DOHH2 (cell line): ENCODE data around the gene RAVER1.
"Not testable (repeated sequence)": the region's sequence is repeated elsewhere in the genome, so short reads cannot be mapped to it uniquely, and the experiment has no call there.

Experiments used
- H3F3A ChIP-seq: fragments of 200-600 bp; sonication (generic), shearing (Covaris generic); 2 replicates; pipeline ENCODE4 v1.6.0; 2016; ENCODE audit warnings: antibody characterized with exemption, mild to moderate bottlenecking; ENCODE audit not compliant: control insufficient read depth, insufficient read depth
- H3K27ac ChIP-seq: fragments of 200-600 bp; sonication (generic); 2 replicates; pipeline ENCODE4 v1.5.1; 2014; ENCODE audit warnings: low read depth, mild to moderate bottlenecking, low read length, moderate library complexity
- H3K27me3 ChIP-seq: fragments of 200-600 bp; sonication (generic); 2 replicates; pipeline ENCODE4 v1.6.1; 2014; ENCODE audit warnings: mild to moderate bottlenecking, low read length, mixed read lengths; ENCODE audit not compliant: control insufficient read depth
- H3K36me3 ChIP-seq: fragments of 200-600 bp; sonication (generic); 2 replicates; pipeline ENCODE4 v1.6.1; 2014; ENCODE audit warnings: mild to moderate bottlenecking, low read length, moderate library complexity, mixed read lengths; ENCODE audit not compliant: control insufficient read depth
- H3K4me1 ChIP-seq: fragments of 200-600 bp; sonication (generic); 2 replicates; pipeline ENCODE4 v1.6.1; 2014; ENCODE audit warnings: mild to moderate bottlenecking, low read length, mixed read lengths; ENCODE audit not compliant: control insufficient read depth
- H3K4me2 ChIP-seq: fragments of 200-600 bp; sonication (generic); 2 replicates; pipeline ENCODE4 v1.6.0; 2014; ENCODE audit warnings: mild to moderate bottlenecking, low read length, moderate library complexity
- H3K4me3 ChIP-seq: fragments of 200-600 bp; sonication (generic); 2 replicates; pipeline ENCODE4 v1.5.1; 2014; ENCODE audit warnings: mild to moderate bottlenecking, low read length, mixed read lengths
- H3K79me2 ChIP-seq: fragments of 200-600 bp; sonication (generic); 2 replicates; pipeline ENCODE4 v1.6.1; 2014; ENCODE audit warnings: mild to moderate bottlenecking, low read length, mixed read lengths; ENCODE audit not compliant: control insufficient read depth
- H3K9me2 ChIP-seq: fragments of 200-600 bp; sonication (generic); replicated peaks from 2 replicates; pipeline ENCODE4 v1.6.1; 2014; ENCODE audit warnings: mild to moderate bottlenecking, low read length, mixed read lengths; ENCODE audit not compliant: control insufficient read depth
- H3K9me3 ChIP-seq: fragments of 200-600 bp; sonication (generic); 2 replicates; pipeline ENCODE4 v1.6.1; 2014; ENCODE audit warnings: antibody characterized with exemption, low read length, mixed read lengths; ENCODE audit not compliant: control insufficient read depth, insufficient read depth
- H4K20me1 ChIP-seq: fragments of 200-600 bp; sonication (generic); 2 replicates; pipeline ENCODE4 v1.6.0; 2014; ENCODE audit warnings: low read depth, mild to moderate bottlenecking, antibody characterized with exemption, low read length, moderate library complexity; ENCODE audit not compliant: control insufficient read depth, insufficient read depth
- EZH2phosphoT487 ChIP-seq: fragments of 200-600 bp; sonication (generic); IDR thresholded peaks from 2 replicates; pipeline ENCODE4 v1.6.1; 2017; ENCODE audit warnings: borderline replicate concordance, mild to moderate bottlenecking, antibody characterized with exemption, low read length, moderate library complexity, mixed read lengths
- TF ChIP-seq, protein P1 (sequence below): fragments of 200-600 bp; sonication (generic); IDR thresholded peaks from one replicate; pipeline ENCODE4 v1.5.1; 2014; ENCODE audit warnings: antibody characterized with exemption, mild to moderate bottlenecking, low read depth, low read length; ENCODE audit not compliant: poor library complexity, severe bottlenecking

RAVER1 gene

GRCh38 chr19:10284960-10285278, 48.4 kb downstream of the RAVER1 start:
- H3K4me1 ChIP-seq = peaks cover 55% of the 10 kb centered on the region
- no peak overlapping the region for H3K27ac ChIP-seq
- TF ChIP-seq, protein P1, sequence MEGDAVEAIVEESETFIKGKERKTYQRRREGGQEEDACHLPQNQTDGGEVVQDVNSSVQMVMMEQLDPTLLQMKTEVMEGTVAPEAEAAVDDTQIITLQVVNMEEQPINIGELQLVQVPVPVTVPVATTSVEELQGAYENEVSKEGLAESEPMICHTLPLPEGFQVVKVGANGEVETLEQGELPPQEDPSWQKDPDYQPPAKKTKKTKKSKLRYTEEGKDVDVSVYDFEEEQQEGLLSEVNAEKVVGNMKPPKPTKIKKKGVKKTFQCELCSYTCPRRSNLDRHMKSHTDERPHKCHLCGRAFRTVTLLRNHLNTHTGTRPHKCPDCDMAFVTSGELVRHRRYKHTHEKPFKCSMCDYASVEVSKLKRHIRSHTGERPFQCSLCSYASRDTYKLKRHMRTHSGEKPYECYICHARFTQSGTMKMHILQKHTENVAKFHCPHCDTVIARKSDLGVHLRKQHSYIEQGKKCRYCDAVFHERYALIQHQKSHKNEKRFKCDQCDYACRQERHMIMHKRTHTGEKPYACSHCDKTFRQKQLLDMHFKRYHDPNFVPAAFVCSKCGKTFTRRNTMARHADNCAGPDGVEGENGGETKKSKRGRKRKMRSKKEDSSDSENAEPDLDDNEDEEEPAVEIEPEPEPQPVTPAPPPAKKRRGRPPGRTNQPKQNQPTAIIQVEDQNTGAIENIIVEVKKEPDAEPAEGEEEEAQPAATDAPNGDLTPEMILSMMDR = no peak
- no peak for TF ChIP-seq EZH2phosphoT487
- H3F3A ChIP-seq = peaks cover 15% of the 10 kb centered on the region
- H3K9me2 ChIP-seq = no peaks in the 10 kb centered on the region
- peaks cover 5% of the 10 kb centered on the region for H3K27me3 ChIP-seq
- no peaks in the 10 kb centered on the region for H3K9me3 ChIP-seq
- peaks cover 5% of the 10 kb centered on the region for H3K79me2 ChIP-seq
- H3K4me3 ChIP-seq = no peak overlapping the region
- H4K20me1 ChIP-seq = no peaks in the 10 kb centered on the region
- peaks cover 48% of the 10 kb centered on the region for H3K36me3 ChIP-seq
- H3K4me2 ChIP-seq = no peak overlapping the region

- no peak for TF ChIP-seq EZH2phosphoT487
- TF ChIP-seq, protein P1 = no peak
- Histone ChIP-seq H3K79me2 (peaks cover 7% of the 10 kb centered on the region), H3K27me3 (no peaks in the 10 kb centered on the region; the same call in 1 of the 2 replicates), H3K27ac (no peak overlapping the region), H3K4me2 (no peak overlapping the region), H3K36me3 (peaks cover 54% of the 10 kb centered on the region), H4K20me1 (no peaks in the 10 kb centered on the region), H3K4me3 (no peak overlapping the region), H3K9me2 (no peaks in the 10 kb centered on the region), H3K9me3 (no peaks in the 10 kb centered on the region), H3K4me1 (peaks cover 51% of the 10 kb centered on the region), H3F3A (peaks cover 15% of the 10 kb centered on the region)
These were observed 49.0 kb downstream of the RAVER1 start for GRCh38 chr19:10284065-10284959.

GRCh38 chr19:10283301-10284064, 49.8 kb downstream of the RAVER1 start:
- TF ChIP-seq, protein P1 = no peak
- TF ChIP-seq EZH2phosphoT487 = no peak
- Histone ChIP-seq H3K4me3 (no peak overlapping the region), H3K4me1 (peaks cover 43% of the 10 kb centered on the region), H3K27me3 (no peaks in the 10 kb centered on the region), H3F3A (peaks cover 15% of the 10 kb centered on the region), H3K27ac (no peak overlapping the region), H4K20me1 (no peaks in the 10 kb centered on the region), H3K36me3 (peaks cover 62% of the 10 kb centered on the region), H3K4me2 (no peak overlapping the region), H3K79me2 (peaks cover 14% of the 10 kb centered on the region), H3K9me3 (no peaks in the 10 kb centered on the region), H3K9me2 (no peaks in the 10 kb centered on the region)

DNA sequence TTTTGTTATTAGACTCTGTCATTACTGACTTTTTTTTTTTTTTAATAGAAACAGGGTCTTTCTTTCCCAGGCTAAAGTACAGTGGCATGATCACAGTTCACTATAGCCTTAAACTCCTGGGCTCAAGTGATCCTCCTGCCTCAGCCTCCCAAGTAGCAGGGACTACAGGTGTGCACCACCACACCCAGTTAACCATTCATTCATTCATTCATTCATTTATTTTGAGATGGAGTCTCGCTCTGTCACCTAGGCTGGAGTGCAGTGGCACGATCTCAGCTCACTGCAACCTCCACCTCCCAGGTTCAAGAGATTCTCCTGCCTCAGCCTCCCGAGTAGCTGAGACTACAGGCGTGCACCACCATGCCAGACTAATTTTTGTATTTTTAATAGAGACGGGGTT, 51.3 kb downstream of the RAVER1 start:
- Histone ChIP-seq H3K36me3 (peaks cover 75% of the 10 kb centered on the region), H3K79me2 (peaks cover 14% of the 10 kb centered on the region), H3F3A (peaks cover 15% of the 10 kb centered on the region), H3K4me1 (peaks cover 28% of the 10 kb centered on the region)
- H3K9me2 ChIP-seq, H3K4me3 ChIP-seq, H3K9me3 ChIP-seq, H3K27me3 ChIP-seq, H4K20me1 ChIP-seq, H3K27ac ChIP-seq, H3K4me2 ChIP-seq: not testable (repeated sequence)
